ENCODE data around the gene RNF213.

RNF213 gene

GRCh38 chr17:80260791-80261158 lies at the start of gene RNF213:
Gene RNF213 (plus strand): TSS chr17:80260852. CDS start chr17:80263682, 2,830 bp downstream.
- DNase-seq (ENCODE audit: low read depth), result peak; percentile 56

- DNase-seq (ENCODE audit: low read depth), result no peak
Measured at GRCh38 chr17:80212109-80212508, 48.5 kb upstream of the RNF213 start.

GRCh38 chr17:80212511-80212910 lies 48.1 kb upstream of the RNF213 start:
- no peak for DNase-seq (ENCODE audit: low read depth)

- DNase-seq (ENCODE audit: low read depth), result no peak
Measured at GRCh38 chr17:80212962-80213642, 47.5 kb upstream of the RNF213 start.

GRCh38 chr17:80213643-80213975 lies 47.0 kb upstream of the RNF213 start:
- DNase-seq (ENCODE audit: low read depth), result no peak

GRCh38 chr17:80214012-80214877 lies 46.4 kb upstream of the RNF213 start:
- DNase-seq (ENCODE audit: low read depth), result no peak

GRCh38 chr17:80214878-80215210 lies 45.8 kb upstream of the RNF213 start:
- no peak for DNase-seq (ENCODE audit: low read depth)

GRCh38 chr17:80216473-80217456 lies 43.9 kb upstream of the RNF213 start:
- DNase-seq (ENCODE audit: low read depth), result no peak

- DNase-seq (ENCODE audit: low read depth), result no peak
Measured at GRCh38 chr17:80217703-80218362, 42.8 kb upstream of the RNF213 start.

- DNase-seq (ENCODE audit: low read depth), result no peak
Measured at GRCh38 chr17:80218391-80218790, 42.3 kb upstream of the RNF213 start.

- peak; percentile 89 for DNase-seq (ENCODE audit: low read depth)
Measured at GRCh38 chr17:80219013-80219762, 41.5 kb upstream of the RNF213 start.

- DNase-seq (ENCODE audit: low read depth), result no peak
Measured at GRCh38 chr17:80219763-80220053, 40.9 kb upstream of the RNF213 start.

GRCh38 chr17:80220054-80220735 lies 40.5 kb upstream of the RNF213 start, which contains the start of the genes SGSH and SLC26A11:
Gene SGSH (minus strand): TSS chr17:80220333. CDS start chr17:80220313, 20 bp downstream.
Gene SLC26A11 (plus strand): TSS chr17:80220427. CDS start chr17:80221561, 1,134 bp downstream.
- DNase-seq (ENCODE audit: low read depth), result peak; percentile 43

GRCh38 chr17:80220736-80221215 lies 39.9 kb upstream of the RNF213 start:
- no peak for DNase-seq (ENCODE audit: low read depth)

- no peak for DNase-seq (ENCODE audit: low read depth)
Measured at GRCh38 chr17:80221351-80222105, 39.1 kb upstream of the RNF213 start.

GRCh38 chr17:80222376-80223141 lies 38.1 kb upstream of the RNF213 start:
- DNase-seq (ENCODE audit: low read depth), result no peak

GRCh38 chr17:80223142-80223815 lies 37.4 kb upstream of the RNF213 start:
- DNase-seq (ENCODE audit: low read depth), result no peak

- DNase-seq (ENCODE audit: low read depth), result no peak
Measured at GRCh38 chr17:80223838-80224497, 36.7 kb upstream of the RNF213 start.

Measured in T-helper 22 cell (primary cell).